Peyer's patch (tissue), 4 donors: ENCODE results near the gene ERC2.

ENCODE experiments used
- CTCF ChIP-seq, 6 experiments: fragments of 450-650 bp in 4 of 6; fragments of 200-600 bp in 2 of 6; sonication (generic) in 1 of 6; IDR thresholded peaks; one replicate each; pipeline ENCODE4 v1.5.1; 2017 to 2019; ENCODE audit warnings: antibody characterized with exemption in 6 of 6, mild to moderate bottlenecking in 3 of 6, moderate library complexity in 1 of 6
- POLR2A ChIP-seq, 2 donors: fragments of 450-650 bp; IDR thresholded peaks; one replicate each; pipeline ENCODE4 v1.5.1; 2017; ENCODE audit warnings: antibody characterized with exemption in 2 of 2, mild to moderate bottlenecking in 2 of 2, moderate library complexity in 2 of 2

GRCh38 chr3:55964491-55964985 lies 503.7 kb downstream of the ERC2 start:
- TF ChIP-seq CTCF (IDR thresholded peaks at IDR 0.05) (no peak), POLR2A (IDR thresholded peaks at IDR 0.05) (no peak)
